Measurements from ENCODE around the gene KIRREL3.

KIRREL3 gene

DNA sequence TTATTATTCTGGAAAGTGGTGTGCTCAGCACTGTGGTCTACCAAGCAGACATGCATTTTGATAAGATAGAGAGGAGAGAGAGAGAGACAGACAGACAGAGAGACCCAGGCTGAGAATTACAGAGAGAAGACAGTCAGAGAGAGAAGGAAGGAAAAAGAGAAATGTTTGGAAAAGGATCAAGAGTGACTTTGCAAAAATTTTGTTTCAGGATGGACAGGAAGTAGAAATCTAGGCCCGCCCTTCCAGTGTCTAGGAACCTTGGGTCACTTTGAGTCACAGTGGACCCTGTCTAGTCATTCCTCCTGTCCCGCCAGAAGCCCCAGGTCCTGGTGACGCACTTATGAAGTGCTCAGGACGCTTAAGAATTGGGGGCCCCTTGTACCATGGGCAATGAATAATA lies 478.4 kb downstream of the KIRREL3 start:
- H3K27me3 ChIP-seq (ENCODE audit: insufficient read depth, low read length, poor library complexity), result no peaks in the 10 kb centered on the region
- H2BK5ac ChIP-seq (ENCODE audit: low read length), result no peak overlapping the region
- no CpG with 5 or more reads among the region's 4 CpGs for WGBS (ENCODE audit: extremely low coverage, insufficient coverage, low lambda C conversion rate)
- DNase-seq, result no peak
- H2BK15ac ChIP-seq (replicated peaks; ENCODE audit: low read depth), result no peak overlapping the region
- no peak overlapping the region for H4K8ac ChIP-seq (ENCODE audit: low read depth, low read length)
- H3K4me2 ChIP-seq (ENCODE audit: low read length), result no peak overlapping the region
- H3K18ac ChIP-seq (ENCODE audit: low read length), result no peak overlapping the region
- no peak overlapping the region for H3K56ac ChIP-seq (ENCODE audit: low read length)
- no peak overlapping the region for H2BK120ac ChIP-seq (ENCODE audit: low read depth, low read length)
- H3K23ac ChIP-seq (ENCODE audit: low read length), result no peak overlapping the region
- no peak overlapping the region for H2AK5ac ChIP-seq (ENCODE audit: low read length)
- H3K4me1 ChIP-seq (ENCODE audit: control insufficient read depth, low read depth, low read length), result no peaks in the 10 kb centered on the region
- no peak overlapping the region for H3K27ac ChIP-seq (ENCODE audit: low read depth, low read length)
- no peak overlapping the region for H4K5ac ChIP-seq (ENCODE audit: low read length)
- H3K4ac ChIP-seq (ENCODE audit: low read depth, low read length), result no peak overlapping the region
- no peaks in the 10 kb centered on the region for H3K79me2 ChIP-seq (ENCODE audit: control insufficient read depth, insufficient read depth, low read length)
- no peak overlapping the region for H3K4me3 ChIP-seq (ENCODE audit: low read length)
- H3K36me3 ChIP-seq (ENCODE audit: control insufficient read depth, insufficient read depth, low read length), result no peaks in the 10 kb centered on the region
- no peaks in the 10 kb centered on the region for H3K79me1 ChIP-seq (ENCODE audit: low read length)
- H3K9ac ChIP-seq (ENCODE audit: low read length), result no peak overlapping the region

DNA sequence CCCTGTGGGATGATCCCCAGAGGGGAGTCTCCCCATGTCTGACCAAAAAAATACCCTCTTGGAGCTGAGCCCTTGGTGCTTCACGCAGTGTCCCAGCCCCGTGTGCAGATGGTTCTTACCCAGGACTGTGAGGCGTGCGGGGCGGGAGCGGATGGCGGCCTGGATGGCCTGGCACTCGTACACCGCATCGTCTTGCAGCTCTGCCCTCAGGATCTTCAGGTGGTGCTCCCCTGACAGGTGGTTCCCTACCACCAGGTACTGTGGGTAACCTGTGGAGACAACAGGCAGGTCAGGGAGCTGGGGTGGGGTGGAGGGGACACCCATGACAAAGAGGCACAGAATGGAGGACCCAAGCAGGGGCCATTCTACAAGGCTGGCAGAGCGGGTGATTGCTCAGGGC lies 479.4 kb downstream of the KIRREL3 start:
- Histone ChIP-seq H2BK120ac (ENCODE audit: low read depth, low read length) (no peak overlapping the region), H3K4me1 (ENCODE audit: control insufficient read depth, low read depth, low read length) (no peaks in the 10 kb centered on the region), H3K4me3 (ENCODE audit: low read length) (no peak overlapping the region), H3K18ac (ENCODE audit: low read length) (no peak overlapping the region), H2BK5ac (ENCODE audit: low read length) (no peak overlapping the region), H3K79me1 (ENCODE audit: low read length) (no peaks in the 10 kb centered on the region), H3K27me3 (ENCODE audit: insufficient read depth, low read length, poor library complexity) (no peaks in the 10 kb centered on the region), H3K4ac (ENCODE audit: low read depth, low read length) (no peak overlapping the region), H3K23ac (ENCODE audit: low read length) (no peak overlapping the region), H4K8ac (ENCODE audit: low read depth, low read length) (no peak overlapping the region), H3K79me2 (ENCODE audit: control insufficient read depth, insufficient read depth, low read length) (no peaks in the 10 kb centered on the region), H2BK15ac (replicated peaks; ENCODE audit: low read depth) (no peak overlapping the region), H2AK5ac (ENCODE audit: low read length) (no peak overlapping the region), H3K27ac (ENCODE audit: low read depth, low read length) (no peak overlapping the region), H3K4me2 (ENCODE audit: low read length) (no peak overlapping the region), H3K56ac (ENCODE audit: low read length) (no peak overlapping the region), H3K36me3 (ENCODE audit: control insufficient read depth, insufficient read depth, low read length) (no peaks in the 10 kb centered on the region), H4K5ac (ENCODE audit: low read length) (no peak overlapping the region), H3K9ac (ENCODE audit: low read length) (no peak overlapping the region)
- no CpG with 5 or more reads among the region's 11 CpGs for WGBS (ENCODE audit: extremely low coverage, insufficient coverage, low lambda C conversion rate)
- DNase-seq, result no peak

DNA sequence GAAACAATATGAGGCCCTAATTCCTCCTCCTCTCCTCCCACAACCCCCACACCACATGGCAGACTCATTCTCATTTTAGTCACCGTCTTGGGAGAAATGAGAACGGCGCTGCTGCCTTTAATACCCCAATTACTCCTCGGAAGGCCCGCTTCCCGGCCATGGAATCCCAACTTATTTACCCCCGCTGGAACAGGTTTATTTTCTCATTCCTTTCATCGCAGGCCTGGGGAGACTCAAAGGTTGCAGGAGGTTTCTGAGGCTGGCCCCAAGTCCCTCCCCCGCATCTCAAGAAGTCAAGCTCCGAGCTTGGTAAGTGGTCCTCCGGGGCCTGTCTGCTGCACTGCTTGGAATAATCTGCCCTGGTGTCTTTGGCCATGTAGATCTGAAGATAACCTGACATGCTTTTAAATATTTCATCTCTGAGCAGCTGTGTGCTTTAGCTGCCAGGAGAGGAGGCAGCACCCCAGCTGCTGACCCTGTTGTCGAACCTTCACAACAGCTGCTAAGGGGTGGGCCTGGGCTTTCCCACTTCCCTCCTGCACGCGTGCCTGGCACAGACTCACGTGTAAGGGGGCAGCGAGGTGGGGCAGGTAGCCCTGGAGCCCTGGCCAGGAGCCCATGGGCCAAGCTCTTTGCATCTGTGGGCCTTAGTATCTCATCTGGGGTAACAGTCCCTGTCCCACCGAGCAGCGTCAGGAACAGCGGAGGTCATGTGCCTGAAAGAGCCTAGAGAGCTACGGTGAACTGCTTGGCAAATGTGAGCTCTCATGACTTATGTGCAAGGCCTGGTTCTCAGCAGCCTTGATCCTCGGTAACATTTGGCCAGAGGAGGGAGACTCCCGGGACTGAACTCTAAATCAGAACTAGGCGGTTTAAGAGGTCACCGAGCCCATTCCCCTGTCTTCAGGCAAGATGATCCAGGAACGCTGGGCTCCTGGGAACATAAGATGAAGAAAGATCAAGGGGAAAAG lies 480.5 kb downstream of the KIRREL3 start:
- no peak overlapping the region for H2BK5ac ChIP-seq (ENCODE audit: low read length)
- no peak overlapping the region for H3K4me3 ChIP-seq (ENCODE audit: low read length)
- no peaks in the 10 kb centered on the region for H3K4me1 ChIP-seq (ENCODE audit: control insufficient read depth, low read depth, low read length)
- no peak for DNase-seq
- H3K23ac ChIP-seq (ENCODE audit: low read length), result no peak overlapping the region
- no peaks in the 10 kb centered on the region for H3K79me1 ChIP-seq (ENCODE audit: low read length)
- H3K18ac ChIP-seq (ENCODE audit: low read length), result no peak overlapping the region
- H2BK15ac ChIP-seq (replicated peaks; ENCODE audit: low read depth), result no peak overlapping the region
- no peak overlapping the region for H2BK120ac ChIP-seq (ENCODE audit: low read depth, low read length)
- no peak overlapping the region for H2AK5ac ChIP-seq (ENCODE audit: low read length)
- no peak overlapping the region for H4K5ac ChIP-seq (ENCODE audit: low read length)
- no peak overlapping the region for H3K4me2 ChIP-seq (ENCODE audit: low read length)
- H3K9ac ChIP-seq (ENCODE audit: low read length), result no peak overlapping the region
- no peaks in the 10 kb centered on the region for H3K27me3 ChIP-seq (ENCODE audit: insufficient read depth, low read length, poor library complexity)
- H3K4ac ChIP-seq (ENCODE audit: low read depth, low read length), result no peak overlapping the region
- H3K27ac ChIP-seq (ENCODE audit: low read depth, low read length), result no peak overlapping the region
- H4K8ac ChIP-seq (ENCODE audit: low read depth, low read length), result no peak overlapping the region
- H3K56ac ChIP-seq (ENCODE audit: low read length), result no peak overlapping the region
- no peaks in the 10 kb centered on the region for H3K79me2 ChIP-seq (ENCODE audit: control insufficient read depth, insufficient read depth, low read length)
- no CpG with 5 or more reads among the region's 25 CpGs for WGBS (ENCODE audit: extremely low coverage, insufficient coverage, low lambda C conversion rate)
- no peaks in the 10 kb centered on the region for H3K36me3 ChIP-seq (ENCODE audit: control insufficient read depth, insufficient read depth, low read length)

DNA sequence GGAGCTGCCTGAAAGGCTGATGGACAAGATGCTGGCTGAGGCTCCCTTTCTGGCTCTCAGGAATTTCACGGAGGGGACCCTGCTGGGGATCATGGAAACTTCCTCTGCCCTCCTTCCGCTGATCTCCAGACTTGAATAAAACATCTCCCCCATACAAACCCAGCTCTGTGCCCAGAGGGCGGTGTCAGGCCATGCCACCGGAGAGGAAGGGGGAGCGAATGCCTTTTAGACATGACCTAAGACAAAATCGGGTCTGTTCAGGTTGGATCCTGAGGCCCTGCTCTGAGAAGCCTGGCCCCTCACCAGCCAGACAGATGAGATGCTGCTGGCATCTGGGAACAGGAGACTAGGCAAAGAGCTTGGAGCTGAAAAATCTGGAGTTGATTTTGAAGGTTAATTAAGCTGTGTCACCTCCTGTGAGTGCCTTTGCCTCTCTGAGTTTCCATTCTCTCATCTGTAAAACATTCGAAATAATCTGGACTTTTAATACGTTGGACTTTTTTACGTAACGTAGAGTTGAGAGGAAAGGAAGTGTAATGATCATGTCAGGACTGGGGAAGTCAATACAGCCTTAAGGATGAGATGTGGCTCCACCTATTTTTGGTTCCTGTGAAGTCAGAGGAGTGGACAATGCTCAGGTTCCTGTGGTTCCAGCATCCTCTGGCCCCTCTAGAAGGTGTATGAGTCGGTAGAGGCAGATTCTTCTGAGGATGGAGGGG lies 481.4 kb downstream of the KIRREL3 start:
- H3K4me2 ChIP-seq (ENCODE audit: low read length), result no peak overlapping the region
- H2BK120ac ChIP-seq (ENCODE audit: low read depth, low read length), result no peak overlapping the region
- no peaks in the 10 kb centered on the region for H3K27me3 ChIP-seq (ENCODE audit: insufficient read depth, low read length, poor library complexity)
- WGBS (ENCODE audit: extremely low coverage, insufficient coverage, low lambda C conversion rate), result 100% methylated on average over 3 of the region's 11 CpGs
- DNase-seq, result peak; percentile 9
- H3K79me2 ChIP-seq (ENCODE audit: control insufficient read depth, insufficient read depth, low read length), result no peaks in the 10 kb centered on the region
- H3K4me3 ChIP-seq (ENCODE audit: low read length), result no peak overlapping the region
- peak overlapping the region; percentile 24 for H3K23ac ChIP-seq (ENCODE audit: low read length)
- H2AK5ac ChIP-seq (ENCODE audit: low read length), result no peak overlapping the region
- H3K36me3 ChIP-seq (ENCODE audit: control insufficient read depth, insufficient read depth, low read length), result no peaks in the 10 kb centered on the region
- no peak overlapping the region for H4K5ac ChIP-seq (ENCODE audit: low read length)
- H3K4me1 ChIP-seq (ENCODE audit: control insufficient read depth, low read depth, low read length), result no peaks in the 10 kb centered on the region
- peak overlapping the region; percentile 25 for H3K56ac ChIP-seq (ENCODE audit: low read length)
- H2BK15ac ChIP-seq (replicated peaks; ENCODE audit: low read depth), result no peak overlapping the region
- no peaks in the 10 kb centered on the region for H3K79me1 ChIP-seq (ENCODE audit: low read length)
- H3K9ac ChIP-seq (ENCODE audit: low read length), result no peak overlapping the region
- no peak overlapping the region for H4K8ac ChIP-seq (ENCODE audit: low read depth, low read length)
- no peak overlapping the region for H2BK5ac ChIP-seq (ENCODE audit: low read length)
- no peak overlapping the region for H3K4ac ChIP-seq (ENCODE audit: low read depth, low read length)
- H3K18ac ChIP-seq (ENCODE audit: low read length), result no peak overlapping the region
- no peak overlapping the region for H3K27ac ChIP-seq (ENCODE audit: low read depth, low read length)

DNA sequence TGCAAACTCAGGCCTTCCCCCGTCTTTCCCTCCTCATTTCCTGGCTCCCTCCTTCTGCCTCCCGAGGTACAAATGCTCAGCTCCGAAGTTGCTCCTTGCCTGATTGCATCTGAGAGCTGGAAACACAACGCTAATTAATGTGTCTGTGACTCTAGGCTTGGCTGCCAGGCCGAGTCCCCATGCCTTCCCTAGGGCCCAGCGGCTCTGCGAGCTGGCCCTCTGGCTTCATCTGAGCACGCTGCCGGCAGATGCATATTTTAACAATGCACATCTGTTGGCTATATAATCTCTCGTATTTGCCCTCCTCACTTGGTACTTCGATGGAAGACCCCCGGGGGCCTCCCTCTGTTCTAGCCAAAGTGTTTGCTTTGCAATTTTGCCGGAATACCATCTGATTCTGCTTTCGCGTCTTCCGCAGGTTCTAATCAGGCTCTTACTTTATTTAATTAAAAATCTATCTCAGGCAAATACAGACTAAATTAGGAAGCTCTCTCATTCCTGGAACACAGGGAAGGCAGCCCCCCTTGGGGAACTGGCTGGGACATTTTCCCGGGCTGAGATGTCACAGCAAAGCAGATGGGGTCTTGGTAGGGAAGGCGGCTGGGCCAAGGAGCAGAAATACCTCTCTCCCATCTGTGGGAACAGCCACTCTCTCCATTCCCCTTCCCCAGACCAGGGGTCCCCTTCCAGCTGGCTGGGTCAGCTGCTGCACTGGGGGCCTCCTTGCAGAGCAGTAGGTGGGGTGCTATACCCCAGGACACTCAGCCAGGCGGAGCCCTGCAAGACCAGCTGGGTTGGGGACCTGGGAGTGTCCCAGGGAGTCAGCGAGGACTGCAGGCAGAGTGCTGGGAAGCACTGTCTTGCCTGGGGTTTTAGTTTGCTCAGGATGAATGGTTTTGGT lies 482.2 kb downstream of the KIRREL3 start:
- H2AK5ac ChIP-seq (ENCODE audit: low read length), result no peak overlapping the region
- H3K4me1 ChIP-seq (ENCODE audit: control insufficient read depth, low read depth, low read length), result no peaks in the 10 kb centered on the region

More for the DNA sequence above, 482.2 kb downstream of the KIRREL3 start:
- Histone ChIP-seq H3K4ac (ENCODE audit: low read depth, low read length) (no peak overlapping the region), H3K56ac (ENCODE audit: low read length) (no peak overlapping the region), H4K8ac (ENCODE audit: low read depth, low read length) (no peak overlapping the region), H3K9ac (ENCODE audit: low read length) (no peak overlapping the region), H3K79me1 (ENCODE audit: low read length) (no peaks in the 10 kb centered on the region), H3K4me2 (ENCODE audit: low read length) (no peak overlapping the region), H3K79me2 (ENCODE audit: control insufficient read depth, insufficient read depth, low read length) (no peaks in the 10 kb centered on the region), H2BK15ac (replicated peaks; ENCODE audit: low read depth) (no peak overlapping the region), H3K27me3 (ENCODE audit: insufficient read depth, low read length, poor library complexity) (no peaks in the 10 kb centered on the region), H3K18ac (ENCODE audit: low read length) (no peak overlapping the region), H3K4me3 (ENCODE audit: low read length) (no peak overlapping the region), H3K36me3 (ENCODE audit: control insufficient read depth, insufficient read depth, low read length) (no peaks in the 10 kb centered on the region), H3K27ac (ENCODE audit: low read depth, low read length) (no peak overlapping the region), H3K23ac (ENCODE audit: low read length) (peak overlapping the region; percentile 24), H2BK120ac (ENCODE audit: low read depth, low read length) (no peak overlapping the region), H4K5ac (ENCODE audit: low read length) (no peak overlapping the region), H2BK5ac (ENCODE audit: low read length) (no peak overlapping the region)
- no peak for DNase-seq
- no CpG with 5 or more reads among the region's 20 CpGs for whole genome bisulfite sequencing (ENCODE audit: extremely low coverage, insufficient coverage, low lambda C conversion rate)
